22Rv1 (cell line): ENCODE data around the gene SCN3A.

Experiments used
- CTCF ChIP-seq: fragments of 450-650 bp; IDR thresholded peaks from 2 replicates; pipeline ENCODE4 v1.5.1; 2017; ENCODE audit warnings: mild to moderate bottlenecking
- ZFX ChIP-seq: fragments of 450-650 bp; IDR thresholded peaks from 2 replicates; pipeline ENCODE4 v1.6.1; 2017; ENCODE audit warnings: antibody characterized with exemption, borderline replicate concordance

- TF ChIP-seq CTCF, result no peak
- TF ChIP-seq ZFX, result no peak
These were observed 124.4 kb downstream of the SCN3A start for GRCh38 chr2:165079432-165079831.
